Right cardiac atrium (tissue), 5 donors: ENCODE measurements around the gene COX18. TPM values are rescaled to one million over a fixed set of nuclear protein-coding genes. Genes with fewer than 3 reads are reported as not detected.

Experiments
- ATAC-seq, 2 donors: fragments of 200-7000 bp; cut with Tn5 transposase; one replicate each; pipeline versions ENCODE4 v1.8.0 to v1.9.1; 2020; ENCODE audit warnings: moderate library complexity in 2 of 2, mild to moderate bottlenecking in 1 of 2
- DNase-seq, 3 donors: peaks; one replicate each; pipeline ENCODE4 v3.0.0-alpha.2; 2020
- H3K27ac ChIP-seq: one replicate; pipeline ENCODE4 v1.5.1; 2013; ENCODE audit warnings: mild to moderate bottlenecking, low read length, control low read depth, moderate library complexity
- H3K27me3 ChIP-seq: one replicate; pipeline ENCODE4 v1.6.1; 2013; ENCODE audit not compliant: control insufficient read depth, insufficient read depth
- H3K4me1 ChIP-seq: one replicate; pipeline ENCODE4 v1.6.1; 2013; ENCODE audit warnings: low read length; ENCODE audit not compliant: control insufficient read depth, insufficient read depth
- H3K4me3 ChIP-seq: one replicate; pipeline ENCODE4 v1.5.1; 2013; ENCODE audit warnings: low read length, control low read depth
- H3K9me3 ChIP-seq: one replicate; pipeline ENCODE4 v1.6.1; 2013; ENCODE audit warnings: low read length; ENCODE audit not compliant: control insufficient read depth
- WGBS: extraction: QIAGEN DNeasy Blood & Tissue Kit; methylation state at CpG from one replicate; pipeline ENCODE4 v1.1.7; 2013; 5-methylcytosine and 5-hydroxymethylcytosine counted together
- intact Hi-C, 4 donors: fragments of 100-400 bp; cut with DNase I; formaldehyde crosslinking; loops; one replicate each; pipeline versions ENCODE4 v1.11.0 to v1.14.0; 2022 to 2023
- polyA plus RNA-seq: library from polyadenylated mRNA; stranded (reverse); fragments of 200-250 nt; gene quantifications from one replicate; pipeline ENCODE4 v1.2.3, GENCODE V29; 2013
- total RNA-seq, 4 donors: library from RNA; stranded (reverse); fragmentation: NEBNext Ultra II Directional; extraction: Animal tissue kit (Norgen Biotek cat#: 25700); gene quantifications; one replicate each; pipeline ENCODE4 v1.2.1, GENCODE V29; 2021
- donor health status: healthy with polysubstance abuse.
- donor health status: DM: no; HTN: yes; CAD: no.
- donor health status: DM: no; HTN: no; CAD: no.
- donor health status: DM: no; HTN: yes; CAD: no; lungs with severe emphysema.
- donor health status: DM: yes; HTN: yes; CAD: no.

COX18 gene
- total and polyA plus RNA-seq, 5 donors = 14.6 to 17.7 (median 15.9) TPM

GRCh38 chr4:73086095-73086868, 16.8 kb upstream of the COX18 start:
- no peaks in the 10 kb centered on the region for H3K9me3 ChIP-seq
- WGBS = 53% methylated on average over 6 of the region's 6 CpGs
- DNase-seq (no peak), ATAC-seq (no peak)
- no peak overlapping the region for H3K4me3 ChIP-seq
- intact Hi-C loops = no loop called here
- H3K27me3 ChIP-seq = no peaks in the 10 kb centered on the region
- H3K4me1 ChIP-seq = peaks cover 2% of the 10 kb centered on the region
- no peak overlapping the region for H3K27ac ChIP-seq

GRCh38 chr4:73080789-73081188, 11.3 kb upstream of the COX18 start:
- Histone ChIP-seq H3K27me3 (no peaks in the 10 kb centered on the region), H3K27ac (no peak overlapping the region), H3K4me3 (no peak overlapping the region), H3K9me3 (no peaks in the 10 kb centered on the region), H3K4me1 (no peaks in the 10 kb centered on the region)
- intact Hi-C loops = no loop called here
- 71% methylated on average over 3 of the region's 3 CpGs for WGBS
- DNase-seq (no peak), ATAC-seq (no peak)

GRCh38 chr4:73075832-73076231, 6.3 kb upstream of the COX18 start:
- no peaks in the 10 kb centered on the region for H3K9me3 ChIP-seq
- H3K27me3 ChIP-seq = no peaks in the 10 kb centered on the region
- H3K4me1 ChIP-seq = no peaks in the 10 kb centered on the region
- intact Hi-C loops = no loop called here
- no peak overlapping the region for H3K4me3 ChIP-seq
- H3K27ac ChIP-seq = no peak overlapping the region
- no peak for DNase-seq
- ATAC-seq = no peak
- WGBS = 84% methylated on average over 3 of the region's 3 CpGs

GRCh38 chr4:73070074-73070390, 516 bp upstream of the COX18 start:
- H3K4me3 ChIP-seq = peak overlapping the region; percentile 66
- WGBS = 4% methylated on average over 9 of the region's 9 CpGs
- peak overlapping the region; percentile 92 for H3K27ac ChIP-seq
- ATAC-seq = peak in 1 of 2 donors; percentile 5
- no peaks in the 10 kb centered on the region for H3K9me3 ChIP-seq
- intact Hi-C loops = loop anchor here in 2 of 4 donors (5.0 kb wide), 2 partner anchors 187 to 192 kb away; partner anchors contain the start of gene ANKRD17 (in 1 of the 2)
- DNase-seq = no peak
- no peaks in the 10 kb centered on the region for H3K27me3 ChIP-seq
- H3K4me1 ChIP-seq = no peaks in the 10 kb centered on the region

- DNase-seq (no peak), ATAC-seq (no peak)
- WGBS = under 1% methylated on average over 27 of the region's 27 CpGs
- Histone ChIP-seq H3K27me3 (no peaks in the 10 kb centered on the region), H3K27ac (peak overlapping the region; percentile 98), H3K4me1 (no peaks in the 10 kb centered on the region), H3K9me3 (no peaks in the 10 kb centered on the region), H3K4me3 (peak overlapping the region; percentile 83)
- intact Hi-C loops = loop anchor here in 1 of 4 donors (5.0 kb wide), 1 partner anchor 189 kb away; the partner anchor contains the start of gene ANKRD17
Observed at GRCh38 chr4:73068491-73069337, 802 bp downstream of the COX18 start.

- H3K27me3 ChIP-seq = no peaks in the 10 kb centered on the region
- no peak for DNase-seq
- no peaks in the 10 kb centered on the region for H3K9me3 ChIP-seq
- no peak overlapping the region for H3K27ac ChIP-seq
- no peaks in the 10 kb centered on the region for H3K4me1 ChIP-seq
- intact Hi-C loops = loop anchor here in 1 of 4 donors (5.0 kb wide), 1 partner anchor 189 kb away; the partner anchor contains the start of gene ANKRD17
- no peak for ATAC-seq
- peak overlapping the region; percentile 83 for H3K4me3 ChIP-seq
- 42% methylated on average over 4 of the region's 4 CpGs for WGBS
Observed at GRCh38 chr4:73067971-73068394, 1.5 kb downstream of the COX18 start.

GRCh38 chr4:73066928-73067327, 2.6 kb downstream of the COX18 start:
- H3K4me1 ChIP-seq = no peaks in the 10 kb centered on the region
- no peaks in the 10 kb centered on the region for H3K9me3 ChIP-seq
- H3K27ac ChIP-seq = no peak overlapping the region
- no peak overlapping the region for H3K4me3 ChIP-seq
- no peaks in the 10 kb centered on the region for H3K27me3 ChIP-seq
- 97% methylated on average over 2 of the region's 2 CpGs for WGBS
- intact Hi-C loops = loop anchor here in 1 of 4 donors (5.0 kb wide), 1 partner anchor 190 kb away; the partner anchor contains the start of gene ANKRD17
- ATAC-seq (no peak), DNase-seq (no peak)

- Histone ChIP-seq H3K27me3 (no peaks in the 10 kb centered on the region), H3K4me3 (no peak overlapping the region), H3K27ac (no peak overlapping the region), H3K9me3 (no peaks in the 10 kb centered on the region), H3K4me1 (no peaks in the 10 kb centered on the region)
- 63% methylated on average over 3 of the region's 3 CpGs for WGBS
- DNase-seq (no peak), ATAC-seq (no peak)
- intact Hi-C loops = loop anchor here in 1 of 4 donors (5.0 kb wide), 1 partner anchor 191 kb away; the partner anchor contains the start of gene ANKRD17
Observed at GRCh38 chr4:73066445-73066844, 3.1 kb downstream of the COX18 start.

- intact Hi-C loops = no loop called here
- no peak for ATAC-seq
- WGBS = 71% methylated on average over 4 of the region's 4 CpGs
Observed at GRCh38 chr4:73064536-73064935, 5.0 kb downstream of the COX18 start.

GRCh38 chr4:73055241-73055897, 14.1 kb downstream of the COX18 start:
- no peaks in the 10 kb centered on the region for H3K27me3 ChIP-seq
- intact Hi-C loops = no loop called here
- 68% methylated on average over 2 of the region's 2 CpGs for WGBS
- no peak for ATAC-seq
- H3K4me3 ChIP-seq = no peak overlapping the region
- no peak overlapping the region for H3K27ac ChIP-seq
- no peaks in the 10 kb centered on the region for H3K9me3 ChIP-seq
- H3K4me1 ChIP-seq = no peaks in the 10 kb centered on the region
- DNase-seq = no peak

More at GRCh38 chr4:73064536-73064935, 5.0 kb downstream of the COX18 start:
- Histone ChIP-seq H3K9me3 (no peaks in the 10 kb centered on the region), H3K4me3 (no peak overlapping the region), H3K27ac (no peak overlapping the region), H3K27me3 (no peaks in the 10 kb centered on the region), H3K4me1 (no peaks in the 10 kb centered on the region)
- DNase-seq = no peak
